Measurements from ENCODE around the gene TMTC2. TPM values are rescaled to one million over a fixed set of nuclear protein-coding genes. Genes with fewer than 3 reads are reported as not detected.

TMTC2 gene
- polyA plus RNA-seq, 1 donor from 2014 or later, result 20.6 TPM

- Histone ChIP-seq H3K27ac (ENCODE audit: low read length) (no peak overlapping the region), H3K4me2 (ENCODE audit: low read length) (no peak overlapping the region), H3F3A (ENCODE audit: insufficient read depth, low read length, poor library complexity, severe bottlenecking) (no peaks in the 10 kb centered on the region), H3K9me3 (ENCODE audit: low read length) (no peaks in the 10 kb centered on the region), H2AFZ (ENCODE audit: low read depth, low read length) (no peak overlapping the region), H3K9me2 (ENCODE audit: insufficient read depth, low read length) (no peaks in the 10 kb centered on the region), H4K20me1 (ENCODE audit: insufficient read depth) (no peaks in the 10 kb centered on the region), H3K27me3 (ENCODE audit: insufficient read depth, low read depth, low read length) (no peaks in the 10 kb centered on the region), H3K4me3 (ENCODE audit: low read length) (no peak overlapping the region), H3K36me3 (ENCODE audit: insufficient read depth, low read length) (no peaks in the 10 kb centered on the region), H3K79me2 (replicated peaks; ENCODE audit: insufficient read depth, low read length) (no peaks in the 10 kb centered on the region), H3K9ac (ENCODE audit: low read length) (no peak overlapping the region)
- no peak for TF ChIP-seq SMC3 (conservative IDR thresholded peaks at IDR 0.05; ENCODE audit: poor library complexity)
- TF ChIP-seq TAF1 (IDR thresholded peaks at IDR 0.05; ENCODE audit: low read depth), result no peak
- TF ChIP-seq, protein P1, sequence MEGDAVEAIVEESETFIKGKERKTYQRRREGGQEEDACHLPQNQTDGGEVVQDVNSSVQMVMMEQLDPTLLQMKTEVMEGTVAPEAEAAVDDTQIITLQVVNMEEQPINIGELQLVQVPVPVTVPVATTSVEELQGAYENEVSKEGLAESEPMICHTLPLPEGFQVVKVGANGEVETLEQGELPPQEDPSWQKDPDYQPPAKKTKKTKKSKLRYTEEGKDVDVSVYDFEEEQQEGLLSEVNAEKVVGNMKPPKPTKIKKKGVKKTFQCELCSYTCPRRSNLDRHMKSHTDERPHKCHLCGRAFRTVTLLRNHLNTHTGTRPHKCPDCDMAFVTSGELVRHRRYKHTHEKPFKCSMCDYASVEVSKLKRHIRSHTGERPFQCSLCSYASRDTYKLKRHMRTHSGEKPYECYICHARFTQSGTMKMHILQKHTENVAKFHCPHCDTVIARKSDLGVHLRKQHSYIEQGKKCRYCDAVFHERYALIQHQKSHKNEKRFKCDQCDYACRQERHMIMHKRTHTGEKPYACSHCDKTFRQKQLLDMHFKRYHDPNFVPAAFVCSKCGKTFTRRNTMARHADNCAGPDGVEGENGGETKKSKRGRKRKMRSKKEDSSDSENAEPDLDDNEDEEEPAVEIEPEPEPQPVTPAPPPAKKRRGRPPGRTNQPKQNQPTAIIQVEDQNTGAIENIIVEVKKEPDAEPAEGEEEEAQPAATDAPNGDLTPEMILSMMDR (IDR thresholded peaks at IDR 0.05; ENCODE audit: poor library complexity, severe bottlenecking), result no peak
- no peak for TF ChIP-seq POLR2AphosphoS5 (IDR thresholded peaks at IDR 0.05)
- TF ChIP-seq EZH2 (IDR thresholded peaks at IDR 0.05; ENCODE audit: borderline replicate concordance, insufficient read depth, low read length, poor library complexity, severe bottlenecking), result no peak
- TF ChIP-seq RAD21 (conservative IDR thresholded peaks at IDR 0.05), result no peak
- TF ChIP-seq MXI1 (conservative IDR thresholded peaks at IDR 0.05; ENCODE audit: poor library complexity, severe bottlenecking), result no peak
- TF ChIP-seq EP300 (conservative IDR thresholded peaks at IDR 0.05; ENCODE audit: poor library complexity, severe bottlenecking), result no peak
- no peak for TF ChIP-seq REST (IDR thresholded peaks at IDR 0.05; ENCODE audit: borderline replicate concordance)
These were observed 41.2 kb downstream of the TMTC2 start for GRCh38 chr12:82727886-82728285.

GRCh38 chr12:82728710-82729109 is 42.0 kb downstream of the TMTC2 start:
- Histone ChIP-seq H4K20me1 (ENCODE audit: insufficient read depth) (no peaks in the 10 kb centered on the region), H3K36me3 (ENCODE audit: insufficient read depth, low read length) (peaks cover 1% of the 10 kb centered on the region)
- TF ChIP-seq SMC3 (conservative IDR thresholded peaks at IDR 0.05; ENCODE audit: poor library complexity) (no peak), EZH2 (IDR thresholded peaks at IDR 0.05; ENCODE audit: borderline replicate concordance, insufficient read depth, low read length, poor library complexity, severe bottlenecking) (no peak), EP300 (conservative IDR thresholded peaks at IDR 0.05; ENCODE audit: poor library complexity, severe bottlenecking) (no peak), POLR2AphosphoS5 (IDR thresholded peaks at IDR 0.05) (no peak), REST (IDR thresholded peaks at IDR 0.05; ENCODE audit: borderline replicate concordance) (no peak), RAD21 (conservative IDR thresholded peaks at IDR 0.05) (no peak), TAF1 (IDR thresholded peaks at IDR 0.05; ENCODE audit: low read depth) (no peak), MXI1 (conservative IDR thresholded peaks at IDR 0.05; ENCODE audit: poor library complexity, severe bottlenecking) (no peak)
- TF ChIP-seq, protein P1 (IDR thresholded peaks at IDR 0.05; ENCODE audit: poor library complexity, severe bottlenecking), result no peak

More at GRCh38 chr12:82728710-82729109, 42.0 kb downstream of the TMTC2 start:
- H3K9me3 ChIP-seq (ENCODE audit: low read length), result no peaks in the 10 kb centered on the region
- H2AFZ ChIP-seq (ENCODE audit: low read depth, low read length), result no peak overlapping the region
- no peaks in the 10 kb centered on the region for H3K27me3 ChIP-seq (ENCODE audit: insufficient read depth, low read depth, low read length)
- no peaks in the 10 kb centered on the region for H3K79me2 ChIP-seq (replicated peaks; ENCODE audit: insufficient read depth, low read length)
- no peaks in the 10 kb centered on the region for H3F3A ChIP-seq (ENCODE audit: insufficient read depth, low read length, poor library complexity, severe bottlenecking)
- no peak overlapping the region for H3K9ac ChIP-seq (ENCODE audit: low read length)
- H3K4me3 ChIP-seq (ENCODE audit: low read length), result no peak overlapping the region
- H3K27ac ChIP-seq (ENCODE audit: low read length), result no peak overlapping the region
- no peak overlapping the region for H3K4me2 ChIP-seq (ENCODE audit: low read length)
- H3K9me2 ChIP-seq (ENCODE audit: insufficient read depth, low read length), result no peaks in the 10 kb centered on the region
